Suppressor macrophage treated with lipopolysaccharide for 1 hour (primary cell): ENCODE results near the gene PARP4.
"Not testable (repeated sequence)": the region's sequence is repeated elsewhere in the genome, so short reads cannot be mapped to it uniquely, and the experiment has no call there.

Experiments
- DNase-seq, 3 donors: peaks; one replicate each; pipeline ENCODE4 v3.0.0-alpha.2; 2020 to 2022

The PARP4 gene

DNA sequence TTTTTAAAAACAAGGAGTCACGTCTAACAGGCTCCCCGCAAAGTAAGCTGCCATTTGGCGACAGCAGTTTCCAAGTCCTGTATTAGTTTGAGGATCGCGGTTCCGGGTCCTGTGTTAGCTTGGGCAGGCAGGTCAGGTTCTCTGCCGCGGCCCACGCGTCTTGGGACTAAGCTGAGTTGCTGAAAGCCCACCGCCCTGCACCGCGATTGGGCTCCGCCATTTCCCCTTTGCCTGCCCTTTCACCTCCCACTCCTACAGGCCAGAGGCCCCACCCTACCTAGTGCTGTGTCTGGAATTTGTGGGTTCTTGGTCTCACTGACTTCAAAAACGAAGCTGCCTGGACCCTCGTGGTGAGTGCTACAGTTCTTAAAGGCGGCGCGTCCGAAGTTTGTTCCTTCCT lies 6.8 kb downstream of the PARP4 start:
- no peak for DNase-seq

DNA sequence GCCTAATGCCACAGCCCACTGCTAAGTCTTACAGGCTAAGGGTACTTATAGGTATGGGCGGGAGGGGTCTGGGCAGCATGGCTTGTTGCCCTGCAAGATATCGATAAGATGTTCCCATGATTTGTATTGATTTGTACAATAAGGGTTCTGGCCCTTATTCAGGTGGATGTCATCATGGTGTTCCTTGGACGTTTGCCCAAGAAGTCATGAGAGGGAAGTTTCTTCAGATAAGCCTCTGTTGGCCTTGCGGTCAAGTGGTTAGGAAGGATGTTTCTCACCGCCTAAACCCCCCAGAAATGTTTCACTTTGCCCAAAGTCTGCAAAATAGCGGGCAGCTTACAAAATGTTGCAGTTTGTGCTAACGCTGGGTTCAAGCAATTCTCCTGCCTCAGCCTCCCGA lies 7.3 kb downstream of the PARP4 start:
- peak in 2 of 3 donors; percentile 10 to 13 for DNase-seq

DNA sequence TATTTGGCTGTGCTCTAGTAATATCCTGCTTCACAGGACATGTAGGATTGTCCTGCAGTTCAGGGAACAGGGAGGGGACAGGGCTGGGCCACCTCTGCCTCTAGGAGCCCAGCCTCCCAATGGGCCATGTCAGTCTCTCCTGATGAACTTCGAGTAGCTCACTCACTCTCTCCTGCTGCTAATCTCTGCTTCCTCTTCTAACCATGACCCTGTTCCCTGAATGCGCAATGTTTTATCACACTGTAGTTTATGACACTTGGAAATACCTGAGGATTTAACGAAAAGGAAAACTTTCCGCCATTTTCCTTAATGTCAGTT lies 9.2 kb downstream of the PARP4 start:
- no peak for DNase-seq

DNA sequence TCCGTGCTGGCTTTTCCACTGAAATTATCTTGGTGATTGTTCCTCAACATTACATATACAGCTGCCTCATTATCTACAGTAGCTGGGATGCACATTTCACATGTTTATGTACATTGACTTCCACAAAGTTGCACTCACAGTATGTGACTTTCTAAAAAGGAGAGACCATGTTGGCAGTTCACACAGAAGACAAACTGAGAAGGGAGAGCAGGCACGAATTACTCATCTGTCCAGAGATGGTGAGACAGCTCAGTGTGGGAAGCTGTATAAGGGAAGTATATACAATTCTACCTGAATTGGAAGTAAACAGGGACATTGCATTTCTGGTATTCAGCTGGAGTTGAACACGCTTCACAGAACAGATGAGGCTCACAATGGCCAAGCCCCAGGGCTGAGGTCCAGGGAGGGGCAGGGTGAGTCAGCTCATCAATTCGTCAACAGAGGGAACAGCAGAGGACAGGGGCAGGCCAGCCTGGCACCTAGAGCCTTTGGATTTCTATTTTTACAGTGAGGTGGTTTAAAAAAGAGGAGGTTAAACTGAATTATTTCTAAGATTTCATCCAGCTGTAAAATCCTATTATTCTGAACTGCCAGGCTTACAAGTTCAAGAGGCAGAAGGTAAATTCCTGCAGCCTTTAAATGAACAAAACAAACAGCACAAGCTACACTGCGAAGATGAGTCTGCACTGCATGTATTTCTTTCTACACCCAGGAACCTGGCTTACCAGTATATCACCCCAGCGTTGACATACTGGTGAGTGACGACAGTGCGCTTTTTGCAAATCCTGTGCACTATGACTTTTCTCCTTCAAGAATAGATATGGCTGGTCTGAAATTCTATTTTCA lies 9.8 kb downstream of the PARP4 start:
- DNase-seq = peak in 1 of 3 donors; percentile 11

DNA sequence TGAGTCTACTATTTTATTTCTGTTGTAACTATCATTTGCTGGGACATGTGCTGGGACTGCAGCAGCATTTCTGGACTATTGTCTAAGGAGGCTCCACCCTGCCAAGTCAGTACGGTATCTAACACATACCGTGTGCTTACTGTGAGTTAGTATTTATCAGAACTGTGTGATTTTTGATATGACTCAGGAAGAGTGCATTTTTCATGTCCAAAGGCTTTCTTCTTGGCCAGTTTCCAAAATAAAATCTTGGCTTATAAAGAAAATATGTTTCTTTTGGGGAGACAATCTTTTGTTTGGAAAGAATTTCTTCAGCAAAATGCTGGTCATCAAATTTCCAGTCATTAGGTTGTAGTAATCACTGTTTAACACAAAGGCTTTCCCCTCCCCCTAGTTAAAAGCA lies 11.6 kb downstream of the PARP4 start:
- no peak for DNase-seq

DNA sequence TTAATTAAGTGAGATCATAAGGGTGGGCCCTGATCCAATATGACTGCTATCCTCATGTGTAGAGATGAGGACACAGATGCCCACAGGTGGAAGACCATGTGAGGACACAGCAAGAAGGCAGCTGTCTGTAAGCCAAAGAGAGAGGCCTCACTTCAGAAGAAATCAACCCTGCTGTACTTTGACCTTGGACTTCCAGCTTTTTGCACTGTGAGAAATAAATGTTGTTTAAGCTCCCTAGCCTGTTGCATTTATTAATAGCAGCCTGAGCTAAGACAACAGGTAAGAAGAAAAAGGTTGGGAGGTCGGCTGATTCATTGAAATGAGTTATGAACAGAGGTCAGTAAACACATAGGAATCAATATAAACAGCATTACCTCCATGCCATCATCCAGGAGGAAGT lies 14.8 kb downstream of the PARP4 start:
- no peak for DNase-seq

DNA sequence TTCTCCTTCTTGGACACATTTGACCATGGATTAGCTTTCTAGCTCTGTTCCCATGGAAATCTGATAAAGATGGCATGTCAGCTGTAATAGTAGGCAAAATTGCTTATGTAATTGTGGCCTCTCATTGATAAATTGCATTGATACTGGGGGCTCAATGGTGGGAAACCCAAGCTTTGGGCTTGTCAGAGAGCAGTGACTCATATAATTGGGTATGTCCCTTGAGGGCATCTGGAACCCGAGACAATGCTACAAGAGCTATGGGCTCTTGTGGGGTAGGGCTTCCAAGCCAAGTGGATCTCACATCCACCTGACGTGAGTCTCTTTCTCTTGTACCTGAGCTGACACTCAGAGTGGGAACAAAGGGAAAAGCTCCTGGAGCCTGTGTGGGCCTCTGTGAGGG lies 16.3 kb downstream of the PARP4 start:
- DNase-seq = not testable (repeated sequence)

DNA sequence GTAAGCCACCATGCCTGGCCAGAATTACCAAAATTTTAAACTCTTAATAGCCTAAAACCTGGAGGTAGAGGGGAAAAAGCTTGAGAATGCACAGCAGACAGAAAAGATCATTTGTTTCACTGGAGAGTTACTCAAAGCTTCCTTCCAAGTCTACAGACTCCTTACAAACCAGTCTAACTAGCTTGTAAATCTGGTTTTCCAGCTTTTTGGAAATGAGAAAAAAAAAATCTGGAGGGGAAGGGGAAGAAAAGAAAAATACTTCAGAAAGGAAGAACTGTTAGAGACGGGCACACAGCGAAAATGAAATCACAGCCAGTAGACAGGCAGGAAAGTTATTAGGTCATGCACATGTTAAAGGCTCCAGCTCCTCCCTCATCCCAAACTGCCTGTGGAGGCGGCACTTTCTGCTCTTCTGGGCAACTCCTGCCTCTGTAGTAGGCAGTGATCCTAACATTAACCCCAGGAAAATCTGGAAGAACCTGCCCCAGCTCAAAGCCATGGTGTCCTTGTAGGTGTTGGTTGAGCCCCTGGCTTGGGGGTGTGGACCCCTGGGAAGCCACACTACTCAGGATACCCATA lies 17.3 kb downstream of the PARP4 start:
- peak in 1 of 3 donors; percentile 12 for DNase-seq

DNA sequence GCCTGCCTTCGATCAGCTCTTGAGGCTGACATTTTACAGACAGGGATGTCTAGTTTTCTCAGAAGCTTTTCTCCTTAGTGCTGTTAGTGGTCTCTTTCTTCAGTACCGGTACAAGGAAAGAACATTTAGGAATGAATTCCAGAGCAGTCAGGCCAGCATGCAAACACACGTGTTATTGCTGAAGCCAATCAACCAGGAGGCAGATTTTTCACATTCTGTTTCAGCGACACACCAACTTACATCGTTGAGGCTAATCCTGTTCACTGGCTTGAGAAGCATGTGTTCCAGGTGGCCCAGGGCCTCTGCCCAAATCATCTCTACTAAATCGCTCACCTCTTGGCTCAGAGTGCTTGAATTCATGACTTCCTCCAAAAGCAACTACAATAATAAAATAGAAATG lies 19.2 kb downstream of the PARP4 start:
- no peak for DNase-seq

DNA sequence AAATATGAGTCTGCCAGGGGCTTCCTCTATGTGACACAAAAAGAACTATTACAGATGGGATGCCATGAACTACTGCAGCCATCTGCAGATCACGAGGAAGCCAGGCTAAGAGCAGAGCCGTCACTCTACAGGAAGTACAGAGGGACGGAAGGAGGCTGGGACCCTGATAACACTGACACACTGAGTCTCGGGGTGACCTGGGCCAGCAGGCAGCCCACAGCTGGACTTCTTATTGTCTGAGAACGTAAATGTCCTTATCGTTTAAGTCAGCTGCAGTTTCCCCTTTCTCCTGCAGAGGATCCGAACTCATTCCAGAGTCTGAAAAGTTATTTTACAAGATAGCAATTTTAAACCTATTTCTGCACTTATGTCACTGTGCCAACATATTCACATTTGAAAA lies 20.7 kb downstream of the PARP4 start:
- DNase-seq = no peak

DNA sequence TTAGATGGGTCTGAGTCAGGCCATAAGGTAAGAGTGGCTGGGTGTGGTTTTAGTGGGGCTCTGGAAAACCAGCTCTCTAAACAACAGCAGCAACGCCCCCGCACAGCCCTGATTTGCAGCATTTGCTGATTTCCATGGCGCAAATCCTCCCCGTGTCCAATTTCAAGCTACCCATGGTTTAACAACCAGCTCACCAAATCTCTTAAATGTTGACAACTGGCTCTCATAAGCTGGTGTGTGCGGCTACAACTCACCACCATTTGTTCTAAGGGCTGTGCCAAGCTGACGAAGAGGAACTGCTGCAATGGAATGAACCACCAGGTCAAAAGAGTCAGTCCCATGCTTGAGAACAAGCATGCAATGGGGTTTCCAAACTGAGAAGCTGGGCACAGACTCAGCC lies 22.9 kb downstream of the PARP4 start:
- no peak for DNase-seq

DNA sequence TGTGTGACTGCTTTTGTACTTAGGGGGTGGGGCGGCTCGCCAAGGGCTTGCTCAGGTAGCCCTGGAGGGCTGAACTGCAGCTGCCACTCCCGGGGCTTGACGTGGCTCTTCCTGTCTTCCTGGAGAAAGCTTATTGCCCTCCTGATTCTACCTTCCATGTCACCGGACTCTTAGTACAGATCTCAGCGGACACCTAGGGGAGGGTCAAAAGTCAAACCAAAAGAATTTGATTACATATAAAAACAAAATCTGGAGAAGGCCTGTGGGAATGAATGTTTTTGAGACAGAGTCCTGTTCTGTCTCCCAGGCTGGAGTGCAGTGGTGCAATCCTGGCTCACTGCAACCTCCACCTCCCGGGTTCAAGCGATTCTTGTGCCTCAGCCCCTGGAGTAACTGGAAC lies 24.5 kb downstream of the PARP4 start:
- not testable (repeated sequence) for DNase-seq

DNA sequence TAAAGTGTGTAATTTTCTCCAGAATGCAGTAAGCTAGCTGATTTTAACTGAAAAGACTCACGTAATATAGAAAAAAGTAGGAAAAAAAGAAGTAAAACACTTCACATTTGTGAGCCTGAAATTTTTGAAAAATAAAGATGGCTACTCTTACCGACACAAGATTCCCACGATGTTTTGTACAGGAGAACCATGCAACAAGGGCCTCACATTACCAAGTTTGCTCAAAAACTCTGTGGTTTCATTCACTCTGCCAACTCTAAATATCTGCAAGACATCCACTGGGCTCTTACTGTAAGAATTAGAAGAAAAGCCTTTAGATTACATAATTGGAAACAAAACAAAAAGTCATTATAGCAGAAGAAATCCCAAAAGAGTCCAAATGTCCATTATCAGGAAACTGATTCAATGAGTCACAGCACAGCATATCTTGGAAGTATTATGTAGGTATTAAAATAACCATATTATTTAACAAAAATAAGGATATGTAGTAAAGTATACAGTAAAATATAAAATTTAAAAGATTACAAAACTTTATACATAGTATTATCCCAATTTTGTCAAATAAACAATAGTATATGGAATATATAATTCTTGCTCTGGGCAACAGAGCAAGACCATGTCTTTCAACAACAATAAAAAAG lies 26.4 kb downstream of the PARP4 start:
- DNase-seq = not testable (repeated sequence)

DNA sequence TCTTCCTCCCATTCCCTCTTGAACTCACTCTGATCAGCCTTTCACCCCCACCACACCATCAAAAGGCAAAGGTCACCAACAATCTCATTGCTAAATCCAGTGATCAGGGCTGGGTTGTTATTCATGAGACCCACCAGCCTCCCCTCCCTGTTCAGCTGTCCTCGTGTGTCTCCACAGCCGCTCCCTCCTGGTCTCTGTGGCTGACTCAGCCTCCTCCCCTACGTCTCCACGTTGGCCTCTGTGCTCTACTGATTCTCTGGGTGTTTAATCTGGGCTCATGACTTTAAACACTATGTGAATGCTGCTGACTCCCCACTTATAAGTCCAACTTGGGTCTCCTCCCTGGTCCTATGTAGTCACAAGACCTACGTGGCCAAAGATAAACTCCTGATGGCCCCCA lies 38.9 kb downstream of the PARP4 start:
- DNase-seq = no peak

DNA sequence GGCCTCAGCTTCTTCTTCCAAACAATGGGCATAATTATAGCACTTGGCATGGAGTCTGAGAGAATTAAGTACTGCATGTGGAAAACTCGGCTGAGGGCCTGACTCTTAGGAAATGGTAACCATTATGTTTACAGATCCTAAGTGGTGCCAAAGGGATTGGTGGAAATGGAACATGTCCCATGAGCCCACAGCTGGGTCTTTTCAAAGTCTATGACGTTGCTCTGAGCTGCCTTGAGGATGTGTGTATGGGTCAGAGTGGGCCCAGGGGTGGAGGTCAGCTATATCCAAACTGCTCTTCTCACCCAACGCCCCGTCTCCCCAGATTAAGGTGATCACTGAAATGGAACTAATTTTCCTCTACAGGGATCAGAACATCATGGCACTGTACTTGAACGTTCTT lies 40.4 kb downstream of the PARP4 start:
- not testable (repeated sequence) for DNase-seq

DNA sequence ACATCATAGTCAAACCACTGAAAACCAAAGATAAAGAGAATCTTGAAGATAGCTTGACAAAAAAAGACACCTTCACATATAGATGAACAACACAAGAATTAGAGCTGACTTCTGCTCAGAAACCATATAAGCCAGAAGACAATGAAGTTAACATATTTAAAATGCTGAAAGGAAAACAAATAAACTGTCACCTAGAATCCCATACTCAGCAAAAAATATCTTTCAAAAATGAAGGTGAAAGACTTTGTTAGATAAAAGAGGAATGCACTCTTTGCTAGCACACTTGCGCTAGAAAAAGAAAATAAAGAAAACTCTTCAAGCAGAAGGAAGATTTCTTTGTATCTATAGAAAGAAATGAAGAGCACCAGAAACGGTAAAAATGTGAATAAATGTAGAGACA lies 49.5 kb downstream of the PARP4 start:
- DNase-seq = no peak

DNA sequence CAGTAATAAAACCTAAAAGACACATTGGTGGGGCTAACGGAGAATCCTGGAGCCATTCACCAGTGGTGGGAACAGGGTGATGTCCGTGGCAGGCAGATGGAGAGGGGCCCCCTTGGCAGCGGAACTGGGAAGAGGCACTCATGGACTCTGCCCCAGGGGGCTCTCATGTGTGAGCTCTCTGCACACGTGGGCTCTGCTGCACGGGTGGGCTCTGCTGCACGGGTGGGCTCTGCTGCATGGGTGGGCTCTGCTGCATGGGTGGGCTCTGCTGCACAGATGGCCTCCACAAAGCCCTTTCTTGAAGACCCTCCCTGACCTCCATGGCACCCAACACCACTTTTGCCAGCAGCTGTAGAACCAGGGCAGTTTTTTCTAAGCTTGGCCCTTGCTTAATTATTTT lies 52.3 kb downstream of the PARP4 start:
- DNase-seq = no peak

DNA sequence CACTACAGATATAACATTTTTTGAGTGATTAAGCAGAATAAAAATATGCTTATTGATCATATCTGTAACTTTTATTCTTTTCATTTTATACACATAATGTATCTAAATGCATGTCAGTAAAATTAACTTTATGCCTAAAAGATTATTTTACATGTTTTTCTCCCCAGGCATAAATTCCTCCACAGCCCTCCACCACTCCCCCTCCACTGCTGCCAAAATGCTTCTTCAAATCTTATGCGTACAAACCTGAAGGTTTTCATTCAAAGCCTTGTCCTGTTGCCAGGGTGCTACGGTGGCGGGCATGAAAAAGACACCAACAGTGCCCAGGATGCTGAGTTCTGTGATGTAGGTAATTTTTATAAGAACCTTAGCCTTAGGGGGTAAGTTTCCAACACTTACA lies 52.9 kb downstream of the PARP4 start:
- no peak for DNase-seq

DNA sequence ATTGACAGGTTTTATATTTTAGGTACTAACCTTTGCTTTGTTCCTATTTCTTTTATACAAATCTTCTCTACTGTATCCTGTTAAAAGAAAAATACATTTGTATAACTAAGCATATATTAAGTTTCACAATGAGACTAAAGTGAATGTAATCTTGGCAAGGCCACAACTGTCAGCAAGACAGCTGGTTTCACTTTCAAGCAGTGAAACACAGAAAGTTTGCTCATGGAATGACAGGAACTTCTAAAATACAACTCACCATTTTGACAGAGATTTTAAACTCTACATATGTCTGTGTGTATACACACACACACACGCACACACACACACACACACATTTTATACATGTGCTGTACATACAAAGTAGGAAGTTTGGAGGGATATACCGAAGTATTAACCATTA lies 53.3 kb downstream of the PARP4 start:
- DNase-seq = peak; percentile 7 to 49 (median 17)

DNA sequence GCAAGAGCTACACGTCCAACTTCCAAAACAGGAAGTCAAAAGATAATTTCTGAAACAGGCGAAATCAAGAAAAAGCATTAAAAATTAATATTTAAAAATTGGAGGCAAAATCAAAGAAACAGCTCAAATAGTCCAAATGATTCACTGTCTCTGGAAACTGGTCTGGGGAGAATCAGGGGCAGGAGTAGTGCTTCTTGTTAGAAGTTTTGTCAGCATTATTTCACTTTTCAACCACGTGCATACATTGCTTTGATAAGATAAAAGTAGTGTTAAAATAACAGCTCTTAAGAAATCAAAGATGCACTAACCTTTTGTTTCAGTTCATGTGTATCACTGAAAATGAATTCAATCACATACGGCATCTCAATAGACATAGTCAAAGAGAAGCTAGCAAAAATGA lies 53.8 kb downstream of the PARP4 start:
- no peak for DNase-seq

DNA sequence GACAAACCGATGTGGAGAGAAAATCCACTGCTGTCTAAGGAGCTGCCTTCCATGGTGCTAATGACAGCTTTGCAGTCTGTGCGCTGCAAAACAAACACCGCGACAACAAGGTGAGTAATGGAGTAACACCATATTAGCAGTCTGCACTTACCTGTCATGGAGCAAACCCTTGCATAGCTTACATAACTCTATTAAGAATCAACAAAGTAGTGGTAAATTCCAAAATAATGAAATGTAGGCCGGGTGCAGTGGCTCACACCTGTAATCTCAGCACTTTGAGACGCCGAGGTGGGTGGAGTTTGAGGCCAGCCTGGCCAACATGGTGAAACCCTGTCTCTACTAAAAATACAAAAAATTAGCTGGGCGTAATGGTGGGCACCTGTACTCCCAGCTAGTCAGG lies 56.2 kb downstream of the PARP4 start:
- DNase-seq = peak in 1 of 3 donors; percentile 7

DNA sequence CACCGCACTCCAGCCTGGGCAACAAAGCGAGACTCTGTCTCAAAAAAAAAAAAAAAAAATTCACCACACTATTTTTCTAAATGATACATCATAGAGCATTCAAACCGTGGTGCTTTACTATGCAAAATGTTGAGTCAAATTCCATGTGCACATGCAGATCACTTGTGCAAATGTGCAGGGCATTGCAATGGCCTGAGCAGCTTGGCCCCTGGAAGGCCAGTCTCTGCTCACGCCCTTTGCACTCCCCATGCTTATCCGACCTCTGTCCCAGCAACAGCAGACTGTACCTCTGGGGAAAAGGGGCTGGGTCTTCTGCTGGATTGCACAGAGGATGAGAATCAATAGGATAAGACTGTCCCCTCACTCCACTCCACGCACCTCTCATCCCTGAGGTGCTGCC lies 58.5 kb downstream of the PARP4 start:
- DNase-seq = no peak

DNA sequence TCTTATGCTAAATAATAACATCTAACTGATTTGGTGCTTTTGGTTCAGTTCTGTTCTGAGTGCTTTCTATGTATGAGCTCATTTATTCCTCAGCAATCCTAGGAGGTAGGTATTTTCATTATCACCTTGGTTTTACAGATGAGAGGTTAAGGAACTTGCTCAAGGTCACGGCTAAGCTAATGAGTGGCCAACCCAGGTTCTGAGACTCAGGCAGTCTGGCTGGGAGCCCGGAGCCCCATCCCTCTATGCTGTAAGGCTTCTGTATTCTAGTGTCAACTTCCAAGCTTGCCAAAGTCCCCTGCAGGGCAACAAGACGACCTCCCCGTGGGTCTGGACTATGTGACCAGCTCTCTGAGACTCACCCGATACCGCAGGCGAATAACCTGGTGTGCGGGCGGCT lies 60.5 kb downstream of the PARP4 start:
- no peak for DNase-seq

DNA sequence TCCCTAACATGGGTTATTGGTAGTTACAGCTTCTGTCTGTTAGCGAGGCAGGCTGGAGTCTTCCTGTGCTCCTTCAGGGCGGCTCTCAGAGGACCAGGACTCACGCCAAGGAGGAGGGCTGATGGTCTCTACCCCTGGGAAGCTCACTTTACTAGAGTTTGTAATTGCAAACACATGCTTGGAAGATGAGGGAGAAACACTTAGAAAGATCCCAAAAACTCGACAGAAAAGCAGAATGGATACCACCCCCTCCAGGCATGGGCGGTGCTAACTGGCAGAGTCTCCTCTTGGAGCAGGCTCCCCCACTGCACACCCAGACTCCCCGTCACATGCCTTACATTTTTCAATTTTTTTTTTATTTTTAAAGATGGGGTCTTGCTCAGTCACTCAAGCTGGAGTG lies 62.0 kb downstream of the PARP4 start:
- DNase-seq = no peak
